ENCODE data around the gene RASSF8.

Gene RASSF8

GRCh38 chr12:25949343-25949742 lies 9.1 kb upstream of the RASSF8 start:
- Mint-ChIP-seq H3K27me3 (peaks cover 5% of the 10 kb centered on the region), H3K4me3 (no peak overlapping the region), H3K9me3 (no peaks in the 10 kb centered on the region), H3K27ac (no peak overlapping the region), H3K36me3 (ENCODE audit: low read depth) (no peaks in the 10 kb centered on the region), H3K4me1 (ENCODE audit: low read depth) (no peaks in the 10 kb centered on the region)

- H3K36me3 Mint-ChIP-seq (ENCODE audit: low read depth): no peaks in the 10 kb centered on the region
- H3K9me3 Mint-ChIP-seq: no peaks in the 10 kb centered on the region
- H3K27ac Mint-ChIP-seq: no peak overlapping the region
- H3K4me3 Mint-ChIP-seq: no peak overlapping the region
- no peaks in the 10 kb centered on the region for H3K4me1 Mint-ChIP-seq (ENCODE audit: low read depth)
- peaks cover 13% of the 10 kb centered on the region for H3K27me3 Mint-ChIP-seq
Observed at GRCh38 chr12:25950329-25951115, 8.0 kb upstream of the RASSF8 start.

- Mint-ChIP-seq H3K9me3 (no peaks in the 10 kb centered on the region), H3K27me3 (peaks cover 70% of the 10 kb centered on the region), H3K4me1 (ENCODE audit: low read depth) (peaks cover 16% of the 10 kb centered on the region), H3K36me3 (ENCODE audit: low read depth) (no peaks in the 10 kb centered on the region), H3K27ac (no peak overlapping the region), H3K4me3 (peak overlapping the region; percentile 70)
Observed at GRCh38 chr12:25957793-25958427, 572 bp upstream of the RASSF8 start.

- Mint-ChIP-seq H3K9me3 (no peaks in the 10 kb centered on the region), H3K4me3 (peak overlapping the region; percentile 80), H3K4me1 (ENCODE audit: low read depth) (peaks cover 16% of the 10 kb centered on the region), H3K27me3 (peaks cover 82% of the 10 kb centered on the region), H3K36me3 (ENCODE audit: low read depth) (no peaks in the 10 kb centered on the region), H3K27ac (no peak overlapping the region)
Observed at GRCh38 chr12:25959071-25959961, 834 bp downstream of the RASSF8 start.

- Mint-ChIP-seq H3K4me1 (ENCODE audit: low read depth) (peaks cover 16% of the 10 kb centered on the region), H3K27ac (no peak overlapping the region), H3K36me3 (ENCODE audit: low read depth) (no peaks in the 10 kb centered on the region), H3K27me3 (peaks cover 80% of the 10 kb centered on the region), H3K9me3 (no peaks in the 10 kb centered on the region), H3K4me3 (peak overlapping the region; percentile 80)
Observed at GRCh38 chr12:25960143-25960542, 1.7 kb downstream of the RASSF8 start.

- H3K4me3 Mint-ChIP-seq: no peak overlapping the region
- peaks cover 16% of the 10 kb centered on the region for H3K4me1 Mint-ChIP-seq (ENCODE audit: low read depth)
- peaks cover 76% of the 10 kb centered on the region for H3K27me3 Mint-ChIP-seq
- H3K9me3 Mint-ChIP-seq: no peaks in the 10 kb centered on the region
- H3K36me3 Mint-ChIP-seq (ENCODE audit: low read depth): no peaks in the 10 kb centered on the region
- no peak overlapping the region for H3K27ac Mint-ChIP-seq
Observed at GRCh38 chr12:25960961-25961360, 2.5 kb downstream of the RASSF8 start.

GRCh38 chr12:25962932-25963525 lies 4.5 kb downstream of the RASSF8 start:
- H3K4me3 Mint-ChIP-seq: no peak overlapping the region
- H3K4me1 Mint-ChIP-seq (ENCODE audit: low read depth): peaks cover 11% of the 10 kb centered on the region
- no peaks in the 10 kb centered on the region for H3K9me3 Mint-ChIP-seq
- peaks cover 62% of the 10 kb centered on the region for H3K27me3 Mint-ChIP-seq
- no peaks in the 10 kb centered on the region for H3K36me3 Mint-ChIP-seq (ENCODE audit: low read depth)
- no peak overlapping the region for H3K27ac Mint-ChIP-seq

GRCh38 chr12:25965682-25966081 lies 7.2 kb downstream of the RASSF8 start:
- Mint-ChIP-seq H3K36me3 (ENCODE audit: low read depth) (no peaks in the 10 kb centered on the region), H3K4me1 (ENCODE audit: low read depth) (no peaks in the 10 kb centered on the region), H3K9me3 (no peaks in the 10 kb centered on the region), H3K27ac (no peak overlapping the region), H3K27me3 (peaks cover 58% of the 10 kb centered on the region), H3K4me3 (no peak overlapping the region)

- Mint-ChIP-seq H3K4me1 (ENCODE audit: low read depth) (no peaks in the 10 kb centered on the region), H3K27me3 (peaks cover 22% of the 10 kb centered on the region), H3K27ac (no peak overlapping the region), H3K36me3 (ENCODE audit: low read depth) (no peaks in the 10 kb centered on the region), H3K4me3 (no peak overlapping the region), H3K9me3 (no peaks in the 10 kb centered on the region)
Observed at GRCh38 chr12:25970082-25970481, 11.6 kb downstream of the RASSF8 start.

- Mint-ChIP-seq H3K4me1 (ENCODE audit: low read depth) (no peaks in the 10 kb centered on the region), H3K27me3 (peaks cover 18% of the 10 kb centered on the region), H3K36me3 (ENCODE audit: low read depth) (no peaks in the 10 kb centered on the region), H3K9me3 (no peaks in the 10 kb centered on the region), H3K4me3 (no peak overlapping the region), H3K27ac (no peak overlapping the region)
Observed at GRCh38 chr12:25970916-25971653, 12.6 kb downstream of the RASSF8 start.

GRCh38 chr12:25971654-25972041 lies 13.2 kb downstream of the RASSF8 start:
- Mint-ChIP-seq H3K9me3 (no peaks in the 10 kb centered on the region), H3K27ac (no peak overlapping the region), H3K4me1 (ENCODE audit: low read depth) (no peaks in the 10 kb centered on the region), H3K4me3 (no peak overlapping the region), H3K36me3 (ENCODE audit: low read depth) (no peaks in the 10 kb centered on the region), H3K27me3 (peaks cover 18% of the 10 kb centered on the region)

- Mint-ChIP-seq H3K27me3 (peaks cover 13% of the 10 kb centered on the region), H3K36me3 (ENCODE audit: low read depth) (no peaks in the 10 kb centered on the region), H3K27ac (no peak overlapping the region), H3K4me1 (ENCODE audit: low read depth) (no peaks in the 10 kb centered on the region), H3K9me3 (no peaks in the 10 kb centered on the region), H3K4me3 (no peak overlapping the region)
Observed at GRCh38 chr12:25972783-25973182, 14.3 kb downstream of the RASSF8 start.

- Mint-ChIP-seq H3K36me3 (ENCODE audit: low read depth) (no peaks in the 10 kb centered on the region), H3K27ac (no peak overlapping the region), H3K4me1 (ENCODE audit: low read depth) (no peaks in the 10 kb centered on the region), H3K27me3 (peaks cover 6% of the 10 kb centered on the region), H3K9me3 (no peaks in the 10 kb centered on the region), H3K4me3 (no peak overlapping the region)
Observed at GRCh38 chr12:25975179-25975578, 16.7 kb downstream of the RASSF8 start.

GRCh38 chr12:25975682-25976081 lies 17.2 kb downstream of the RASSF8 start:
- Mint-ChIP-seq H3K27me3 (peaks cover under 1% of the 10 kb centered on the region), H3K27ac (no peak overlapping the region), H3K4me3 (no peak overlapping the region), H3K4me1 (ENCODE audit: low read depth) (no peaks in the 10 kb centered on the region), H3K9me3 (no peaks in the 10 kb centered on the region), H3K36me3 (ENCODE audit: low read depth) (no peaks in the 10 kb centered on the region)
